HepG2 (cell line): ENCODE results near the gene BRCA2. TPM values are rescaled to one million over a fixed set of nuclear protein-coding genes. Genes with fewer than 3 reads are reported as not detected.

Experiments
- ATAC-seq: fragments of 200-7000 bp; cut with Tn5 transposase; 3 replicates; pipeline ENCODE4 v1.9.1; 2020; ENCODE audit warnings: mild to moderate bottlenecking, moderate library complexity
- BruUV-seq: library from RNA; stranded (reverse); fragments of 400-500 nt; replicated peaks from 2 replicates; lab custom pipeline; 2021; lab: Mats Ljungman, UMichigan
- CTCF ChIA-PET: fragments of 300-600 bp; formaldehyde crosslinking; extraction: SDS; loops from one replicate; lab custom pipeline; 2021; ENCODE audit warnings: low total read pairs, inconsistent platforms, low intra/inter-chr PET ratio; lab: Yijun Ruan, JAX
- POLR2A ChIA-PET: fragments of 350-600 bp; sonication (Branson Sonifier 250); formaldehyde crosslinking; loops from one replicate; lab custom pipeline; 2020; ENCODE audit warnings: antibody characterized with exemption, inconsistent platforms; lab: Yijun Ruan, JAX
- DNase-seq: peaks from one replicate; pipeline ENCODE4 v3.0.0-alpha.2; 2015; ENCODE audit warnings: low spot score
- FAIRE-seq: peaks from 3 replicates; lab custom pipeline; 2011; peaks lifted over from hg19 to GRCh38; lab: Jason Lieb, UNC
- H2AFZ ChIP-seq: one replicate; pipeline ENCODE4 v1.6.1; 2011; ENCODE audit warnings: low read length, inconsistent platforms
- H3K27ac ChIP-seq: fragments of 300-600 bp; 3 replicates; pipeline ENCODE4 v1.8.0; 2011; ENCODE audit warnings: mixed run types, mild to moderate bottlenecking, mixed read lengths, low read length, inconsistent platforms; ENCODE audit not compliant: insufficient read depth; ENCODE audit errors: extremely low read length
- H3K27me3 ChIP-seq, 2 experiments: fragments of 200-600 bp in 1 of 2; 2 replicates in 1 of 2; 3 replicates in 1 of 2; pipeline versions ENCODE4 v1.6.0 to v1.8.0; 2011; ENCODE audit warnings: low read length in 2 of 2, mild to moderate bottlenecking in 2 of 2, moderate library complexity in 2 of 2, inconsistent platforms in 1 of 2; ENCODE audit not compliant: insufficient read depth in 2 of 2, control insufficient read depth in 1 of 2
- H3K36me3 ChIP-seq, 2 experiments: fragments of 200-600 bp in 1 of 2; replicated peaks in 1 of 2; 2 replicates in 1 of 2; 3 replicates in 1 of 2; pipeline versions ENCODE4 v1.5.1 to v1.8.0; 2011; ENCODE audit warnings: low read length in 2 of 2, inconsistent platforms in 1 of 2; ENCODE audit not compliant: insufficient read depth in 2 of 2, control insufficient read depth in 1 of 2
- H3K4me1 ChIP-seq: 2 replicates; pipeline ENCODE4 v1.5.1; 2012; ENCODE audit warnings: low read length, inconsistent platforms; ENCODE audit not compliant: insufficient read depth
- H3K4me2 ChIP-seq: 2 replicates; pipeline ENCODE4 v1.6.0; 2011; ENCODE audit warnings: low read depth, low read length, inconsistent platforms
- H3K4me3 ChIP-seq, 3 experiments: fragments of 200-600 bp in 1 of 3; sonication (generic), shearing (Covaris generic) in 1 of 3; replicated peaks in 1 of 3; 2 replicates each; pipeline ENCODE4 v1.5.1; 2011 to 2016; ENCODE audit warnings: low read length in 3 of 3, inconsistent platforms in 2 of 3, low read depth in 2 of 3, mild to moderate bottlenecking in 2 of 3, control low read depth in 1 of 3, mixed read lengths in 1 of 3; ENCODE audit not compliant: insufficient read depth in 1 of 3
- H3K79me2 ChIP-seq: one replicate; pipeline ENCODE4 v1.6.1; 2011; ENCODE audit warnings: low read length, inconsistent platforms; ENCODE audit not compliant: insufficient read depth
- H3K9ac ChIP-seq: 2 replicates; pipeline ENCODE4 v1.6.0; 2011; ENCODE audit warnings: mild to moderate bottlenecking, low read depth, low read length, inconsistent platforms; ENCODE audit not compliant: insufficient read depth
- H3K9me3 ChIP-seq: 2 replicates; pipeline ENCODE4 v1.5.1; 2012; ENCODE audit warnings: mild to moderate bottlenecking, low read length
- H4K20me1 ChIP-seq: 2 replicates; pipeline ENCODE4 v1.6.0; 2011; ENCODE audit warnings: inconsistent platforms, mild to moderate bottlenecking, low read length, moderate library complexity; ENCODE audit not compliant: insufficient read depth
- ARNT2 ChIP-seq: sonication (generic); formaldehyde crosslinking; IDR thresholded peaks from 2 replicates; pipeline ENCODE4 v1.8.0; 2022; ENCODE audit warnings: mild to moderate bottlenecking, low read depth, missing genetic modification reagents, moderate library complexity
- ATF7 ChIP-seq, 2 experiments: fragments of 450-650 bp in 1 of 2; sonication (generic) in 1 of 2; formaldehyde crosslinking in 1 of 2; IDR thresholded peaks; 2 replicates each; pipeline versions ENCODE4 v1.4.0 to v1.6.1; 2016 to 2020; ENCODE audit warnings: antibody characterized with exemption in 1 of 2, mild to moderate bottlenecking in 1 of 2, missing genetic modification reagents in 1 of 2
- DPF2 ChIP-seq: sonication (generic); formaldehyde crosslinking; IDR thresholded peaks from 2 replicates; pipeline ENCODE4 v1.4.0; 2020; ENCODE audit warnings: mild to moderate bottlenecking, low read depth, missing genetic modification reagents, borderline replicate concordance
- FOXO1 ChIP-seq: sonication (generic); formaldehyde crosslinking; IDR thresholded peaks from 2 replicates; pipeline ENCODE4 v1.4.0; 2020; ENCODE audit warnings: missing genetic modification reagents
- FOXP1 ChIP-seq, 2 experiments: fragments of 450-650 bp in 1 of 2; IDR thresholded peaks; 2 replicates each; pipeline ENCODE4 v1.6.1; 2017 to 2018; ENCODE audit warnings: antibody characterized with exemption in 1 of 2
- HMG20A ChIP-seq: IDR thresholded peaks from 2 replicates; pipeline ENCODE4 v1.6.1; 2016; ENCODE audit warnings: borderline replicate concordance
- HNF4A ChIP-seq: sonication (generic); formaldehyde crosslinking; IDR thresholded peaks from 2 replicates; pipeline ENCODE4 v1.4.0; 2020; ENCODE audit warnings: missing genetic modification reagents
- KAT2B ChIP-seq: fragments of 150-350 bp; IDR thresholded peaks from 2 replicates; pipeline ENCODE4 v1.6.1; 2014; ENCODE audit warnings: low read depth, low read length, borderline replicate concordance
- KDM3A ChIP-seq: IDR thresholded peaks from 2 replicates; pipeline ENCODE4 v1.6.1; 2018; ENCODE audit warnings: low read depth, missing compliant biosample characterization
- NR2C2 ChIP-seq: sonication (generic); formaldehyde crosslinking; IDR thresholded peaks from 2 replicates; pipeline ENCODE4 v1.4.0; 2020; ENCODE audit warnings: missing genetic modification reagents, mild to moderate bottlenecking, moderate library complexity, borderline replicate concordance
- PHF8 ChIP-seq: sonication (generic); formaldehyde crosslinking; IDR thresholded peaks from 2 replicates; pipeline ENCODE4 v1.5.0; 2020; ENCODE audit warnings: missing genetic modification reagents
- RBAK ChIP-seq: sonication (generic); formaldehyde crosslinking; IDR thresholded peaks from 2 replicates; pipeline ENCODE4 v1.5.1; 2020; ENCODE audit warnings: mild to moderate bottlenecking, missing genetic modification reagents
- SOX6 ChIP-seq, 2 experiments: fragments of 450-650 bp in 1 of 2; sonication (generic) in 1 of 2; formaldehyde crosslinking in 1 of 2; IDR thresholded peaks; 2 replicates each; pipeline versions ENCODE4 v1.4.0 to v1.6.1; 2017 to 2020; ENCODE audit warnings: antibody characterized with exemption in 1 of 2, mild to moderate bottlenecking in 1 of 2, missing genetic modification reagents in 1 of 2
- ZNF589 ChIP-seq: sonication (generic); formaldehyde crosslinking; conservative IDR thresholded peaks from 2 replicates; pipeline ENCODE4 v1.8.0; 2022; ENCODE audit warnings: mild to moderate bottlenecking, moderate library complexity, missing genetic modification reagents
- ZNF879 ChIP-seq: sonication (generic); formaldehyde crosslinking; IDR thresholded peaks from 2 replicates; pipeline ENCODE4 v1.8.1; 2023; ENCODE audit warnings: missing genetic modification reagents
- WGBS: methylation state at CpG from one replicate; pipeline ENCODE4 v1.1.6; 2017; ENCODE audit warnings: low lambda C conversion rate; 5-methylcytosine and 5-hydroxymethylcytosine counted together
- in situ Hi-C: cut with HindIII; loops from 2 replicates; pipeline ENCODE4 v1.10.0; 2017; ENCODE audit warnings: low pct_unique_long_range_greater_than_20kb; ENCODE audit not compliant: extremely low pct_ligation_motif_present
- intact Hi-C: fragments of 100-400 bp; cut with micrococcal nuclease; formaldehyde crosslinking; loops from one replicate; pipeline ENCODE4 v1.10.0; 2022; ENCODE audit not compliant: unreplicated experiment
- polyA plus RNA-seq, 8 experiments: library from polyadenylated mRNA; depleted of rRNA in 3 of 8; stranded (reverse) in 7 of 8; unstranded in 1 of 8; fragments of >200 nt; fragmentation: Illumina TruSeq in 4 of 8; extraction: Trizol in 4 of 8; gene quantifications; 2 replicates each; pipeline versions ENCODE4 v1.2.1 to v1.2.3, GENCODE V29; 2011 to 2016; ENCODE audit warnings: low read depth in 4 of 8, missing spikeins in 1 of 8, mixed read lengths in 1 of 8; ENCODE audit not compliant: insufficient read depth in 1 of 8
- total RNA-seq, 5 experiments: library from RNA; depleted of rRNA; stranded (reverse); fragments of >200 nt; fragmentation: Illumina TruSeq; extraction: Trizol; gene quantifications; 2 replicates each; pipeline ENCODE4 v1.2.3, GENCODE V29; 2016; ENCODE audit warnings: low read depth in 1 of 5

BRCA2 gene
- total and polyA plus RNA-seq, 2 of the 13 experiments (the other 11 are each of a cell fraction or from before 2014, with no cell fraction given), result 3.1 to 24.6 TPM

- no peak for TF ChIP-seq ARNT2
- TF ChIP-seq, all 625 proteins: peak for 11
Measured at GRCh38 chr13:32443111-32443510, 127.8 kb downstream of the BRCA2 start (continued).

DNA sequence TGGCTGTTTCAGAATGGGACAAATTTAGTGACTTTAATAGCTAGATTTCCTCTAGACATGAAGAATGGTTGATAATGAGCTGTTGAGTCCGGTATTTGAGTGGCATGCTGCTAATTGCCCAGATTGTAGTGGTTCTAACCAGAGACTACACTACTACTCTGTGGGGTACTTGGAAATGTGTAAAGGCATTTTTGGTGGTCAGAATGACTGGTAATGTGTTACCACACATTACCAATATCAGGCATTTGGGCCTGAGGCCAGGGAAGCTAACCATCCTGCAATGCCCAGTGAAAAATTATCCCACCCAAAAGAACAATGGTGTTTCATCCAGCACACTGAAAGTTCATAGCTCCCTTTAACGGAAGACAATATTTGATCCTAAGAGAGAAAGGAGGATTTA lies 130.2 kb downstream of the BRCA2 start:
- ChIA-PET CTCF (no interaction called here), POLR2A (no interaction called here)
- DNase-seq (no peak), FAIRE-seq (no peak), ATAC-seq (no peak)
- intact Hi-C loops (loop anchor here (10.0 kb wide), 1 partner anchor 531 kb away; no protein-coding TSS in a partner anchor), in situ Hi-C loops (loop anchor here (25.0 kb wide), 1 partner anchor 408 kb away; the partner anchor contains the start of gene FRY)
- H3K9ac ChIP-seq, result no peak overlapping the region
- H3K9me3 ChIP-seq, result no peaks in the 10 kb centered on the region
- TF ChIP-seq HNF4A, result no peak
- TF ChIP-seq RBAK (CRISPR knock-in tag), result no peak
- no peaks in the 10 kb centered on the region for H3K36me3 ChIP-seq
- H3K4me2 ChIP-seq, result no peak overlapping the region
- 98% methylated on average over 2 of the region's 2 CpGs for WGBS
- H3K27ac ChIP-seq, result peak overlapping the region; percentile 66
- BruUV-seq, result no TSS peak
- H3K4me3 ChIP-seq, result no peak overlapping the region
- no peaks in the 10 kb centered on the region for H3K27me3 ChIP-seq
- no peaks in the 10 kb centered on the region for H4K20me1 ChIP-seq
- H2AFZ ChIP-seq, result no peak overlapping the region
- H3K4me1 ChIP-seq, result peaks cover 56% of the 10 kb centered on the region
- H3K79me2 ChIP-seq, result no peaks in the 10 kb centered on the region

GRCh38 chr13:32446220-32446619 lies 130.9 kb downstream of the BRCA2 start:
- in situ Hi-C loops (loop anchor here (25.0 kb wide), 1 partner anchor 409 kb away; the partner anchor contains the start of gene FRY), intact Hi-C loops (loop anchor here (10.0 kb wide), 1 partner anchor 531 kb away; no protein-coding TSS in a partner anchor)
- Histone ChIP-seq H3K4me3 (no peak overlapping the region; a peak in 1 of 6 replicates), H2AFZ (no peak overlapping the region), H3K79me2 (no peaks in the 10 kb centered on the region), H3K27ac (peak overlapping the region; percentile 66), H3K36me3 (no peaks in the 10 kb centered on the region), H3K9ac (no peak overlapping the region; the same call in 1 of the 2 replicates), H3K27me3 (no peaks in the 10 kb centered on the region), H4K20me1 (no peaks in the 10 kb centered on the region), H3K4me2 (peak overlapping the region; percentile 40), H3K9me3 (no peaks in the 10 kb centered on the region), H3K4me1 (peaks cover 56% of the 10 kb centered on the region)
- DNase-seq (peak; percentile 92), ATAC-seq (peak; percentile 96), FAIRE-seq (peak; percentile 86)
- POLR2A ChIA-PET, result no interaction called here
- no TSS peak for BruUV-seq
- 2% methylated on average over 3 of the region's 3 CpGs for WGBS
- CTCF ChIA-PET, result no interaction called here
- TF ChIP-seq ZNF589 (0 out of 2 replicates have a peak, but pooled peaks have one; percentile 21), ATF7 (IDR thresholded peaks at IDR 0.05) (peak; percentile 85), ATF7 (CRISPR knock-in tag; IDR thresholded peaks at IDR 0.05) (no peak), ZNF879 (CRISPR knock-in tag) (no peak), ARNT2 (no peak), HMG20A (peak; percentile 60; the same call in 1 of the 2 replicates), NR2C2 (CRISPR knock-in tag) (peak; percentile 51; the same call in 1 of the 2 replicates), PHF8 (no peak), KDM3A (CRISPR knock-in tag) (0 out of 2 replicates have a peak, but pooled peaks have one; percentile 38), FOXO1 (CRISPR knock-in tag) (peak; percentile 47; the same call in 1 of the 2 replicates), FOXP1 (IDR thresholded peaks at IDR 0.05) (no peak), FOXP1 (CRISPR knock-in tag; IDR thresholded peaks at IDR 0.05) (peak; percentile 64), DPF2 (peak; percentile 63; the same call in 1 of the 2 replicates), KAT2B (no peak), SOX6 (IDR thresholded peaks at IDR 0.05) (no peak), SOX6 (CRISPR knock-in tag; IDR thresholded peaks at IDR 0.05) (peak; percentile 67)
